ENCODE data around the gene MTFR1L.

- TF ChIP-seq CTCF (conservative IDR thresholded peaks at IDR 0.05) (no peak), EZH2 (IDR thresholded peaks at IDR 0.05; ENCODE audit: low read depth) (no peak)
Measured at GRCh38 chr1:25843483-25843882, 23.7 kb downstream of the MTFR1L start.
